A549 (cell line): ENCODE results near the gene FSHR. TPM values are rescaled to one million over a fixed set of nuclear protein-coding genes. Genes with fewer than 3 reads are reported as not detected.

ENCODE experiments used
- ATAC-seq, 2 experiments: fragments of 200-7000 bp in 1 of 2; fragments of >200 bp in 1 of 2; cut with Nextera tagmentation in 1 of 2; cut with Tn5 transposase in 1 of 2; 3 replicates each; pipeline versions ENCODE4 v1.8.0 to v1.9.1; 2018 to 2020; ENCODE audit warnings: mild to moderate bottlenecking in 1 of 2, moderate library complexity in 1 of 2
- CTCF ChIA-PET: fragments of 300-600 bp; sonication (Branson Sonifier 250); formaldehyde crosslinking; extraction: SDS; loops from one replicate; lab custom pipeline; 2021; ENCODE audit warnings: antibody characterized with exemption, inconsistent platforms; lab: Yijun Ruan, JAX
- POLR2A ChIA-PET: fragments of 350-600 bp; formaldehyde crosslinking; extraction: SDS; loops from one replicate; lab custom pipeline; 2021; ENCODE audit warnings: antibody characterized with exemption, inconsistent platforms; lab: Yijun Ruan, JAX
- DNase-seq, 2 experiments: peaks; one replicate each; pipeline versions ENCODE4 v3.0.0 to v3.0.0-alpha.2; 2011 to 2016; ENCODE audit warnings: low read depth in 1 of 2, low spot score in 1 of 2
- FAIRE-seq: peaks from 2 replicates; lab custom pipeline; 2011; peaks lifted over from hg19 to GRCh38; lab: Jason Lieb, UNC
- H3K27ac ChIP-seq, 2 experiments: fragments of >200 bp; sonication (Bioruptor Twin); formaldehyde crosslinking; 3 replicates each; pipeline ENCODE4 v1.5.1; 2016 to 2017
- H3K4me1 ChIP-seq: fragments of >200 bp; sonication (Bioruptor Twin); formaldehyde crosslinking; 3 replicates; pipeline ENCODE4 v1.6.1; 2016
- H3K4me2 ChIP-seq: fragments of >200 bp; sonication (Bioruptor Twin); formaldehyde crosslinking; 3 replicates; pipeline ENCODE4 v1.6.1; 2016
- H3K4me3 ChIP-seq: fragments of >200 bp; sonication (Bioruptor Twin); formaldehyde crosslinking; 3 replicates; pipeline ENCODE4 v1.5.1; 2016
- H3K9me3 ChIP-seq: fragments of >200 bp; sonication (Bioruptor Twin); formaldehyde crosslinking; 3 replicates; pipeline ENCODE4 v1.6.1; 2016
- BHLHE40 ChIP-seq: IDR thresholded peaks from 2 replicates; pipeline ENCODE4 v1.6.1; 2012; ENCODE audit warnings: low read depth, low read length, inconsistent platforms
- CBX8 ChIP-seq: fragments of 200-600 bp; sonication (generic); IDR thresholded peaks from 2 replicates; pipeline ENCODE4 v1.6.1; 2016
- CEBPB ChIP-seq, 2 experiments: fragments of >200 bp in 1 of 2; sonication (Bioruptor Twin) in 1 of 2; formaldehyde crosslinking in 1 of 2; IDR thresholded peaks; 2 replicates each; pipeline ENCODE4 v1.6.1; 2012 to 2016
- EHF ChIP-seq: fragments of 250-450 bp; sonication (Bioruptor Pico); IDR thresholded peaks from 2 replicates; pipeline ENCODE4 v1.5.0; 2020; ENCODE audit warnings: mild to moderate bottlenecking
- EHMT2 ChIP-seq: fragments of 200-600 bp; sonication (generic); IDR thresholded peaks from 2 replicates; pipeline ENCODE4 v1.6.1; 2016; ENCODE audit warnings: antibody characterized with exemption, low read depth, mild to moderate bottlenecking, moderate library complexity
- ESRRA ChIP-seq: fragments of 150-350 bp; IDR thresholded peaks from 2 replicates; pipeline ENCODE4 v1.6.1; 2014; ENCODE audit warnings: mild to moderate bottlenecking, low read length, borderline replicate concordance
- FOXS1 ChIP-seq: fragments of 250-450 bp; sonication (Bioruptor Pico); IDR thresholded peaks from 2 replicates; pipeline ENCODE4 v1.5.0; 2020; ENCODE audit warnings: mild to moderate bottlenecking, moderate library complexity
- GATA3 ChIP-seq: IDR thresholded peaks from 2 replicates; pipeline ENCODE4 v1.6.1; 2012; ENCODE audit warnings: borderline replicate concordance
- HDAC2 ChIP-seq: fragments of 200-600 bp; sonication (generic); IDR thresholded peaks from 2 replicates; pipeline ENCODE4 v1.6.1; 2016
- HES2 ChIP-seq: fragments of >200 bp; sonication (Bioruptor Twin); formaldehyde crosslinking; IDR thresholded peaks from 2 replicates; pipeline ENCODE4 v1.6.1; 2016
- HEYL ChIP-seq: fragments of 250-450 bp; sonication (Bioruptor Pico); IDR thresholded peaks from 2 replicates; pipeline ENCODE4 v1.8.0; 2021; ENCODE audit warnings: mild to moderate bottlenecking, moderate library complexity
- HMGXB4 ChIP-seq: fragments of 250-450 bp; sonication (Bioruptor Pico); IDR thresholded peaks from 2 replicates; pipeline ENCODE4 v1.5.0; 2021; ENCODE audit warnings: mild to moderate bottlenecking, moderate library complexity, borderline replicate concordance
- HOXB13 ChIP-seq: fragments of 250-450 bp; sonication (Bioruptor Pico); IDR thresholded peaks from 2 replicates; pipeline ENCODE4 v1.5.0; 2020; ENCODE audit warnings: low read depth, mild to moderate bottlenecking, moderate library complexity
- HOXB5 ChIP-seq: fragments of 250-450 bp; sonication (Bioruptor Pico); IDR thresholded peaks from 2 replicates; pipeline ENCODE4 v1.5.0; 2020; ENCODE audit warnings: mild to moderate bottlenecking, moderate library complexity
- KDM1A ChIP-seq: fragments of 200-600 bp; sonication (generic); IDR thresholded peaks from 2 replicates; pipeline ENCODE4 v1.6.1; 2016; ENCODE audit warnings: low read depth, mild to moderate bottlenecking
- MAX ChIP-seq: IDR thresholded peaks from 2 replicates; pipeline ENCODE4 v1.6.1; 2012
- MAZ ChIP-seq: fragments of 150-350 bp; IDR thresholded peaks from 2 replicates; pipeline ENCODE4 v1.6.1; 2014; ENCODE audit warnings: antibody characterized with exemption, low read depth, low read length, borderline replicate concordance
- PHF8 ChIP-seq: fragments of 200-600 bp; sonication (generic); IDR thresholded peaks from 2 replicates; pipeline ENCODE4 v1.6.1; 2016; ENCODE audit warnings: low read depth, mild to moderate bottlenecking, antibody characterized with exemption, moderate library complexity, borderline replicate concordance
- RAD21 ChIP-seq, 2 experiments: fragments of >200 bp in 1 of 2; sonication (Bioruptor Twin) in 1 of 2; formaldehyde crosslinking in 1 of 2; IDR thresholded peaks in 1 of 2; conservative IDR thresholded peaks in 1 of 2; 2 replicates in 1 of 2; 3 replicates in 1 of 2; pipeline ENCODE4 v1.6.1; 2012 to 2018; ENCODE audit warnings: inconsistent platforms in 1 of 2
- RFX5 ChIP-seq: fragments of 450-650 bp; IDR thresholded peaks from 2 replicates; pipeline ENCODE4 v1.7.1; 2014; ENCODE audit warnings: antibody characterized with exemption, mild to moderate bottlenecking, moderate library complexity
- TFCP2L1 ChIP-seq: fragments of 250-450 bp; sonication (Bioruptor Pico); IDR thresholded peaks from 2 replicates; pipeline ENCODE4 v1.5.0; 2021; ENCODE audit warnings: mild to moderate bottlenecking
- TP53 ChIP-seq: fragments of 250-450 bp; sonication (Bioruptor Pico); IDR thresholded peaks from 2 replicates; pipeline ENCODE4 v1.5.0; 2021; ENCODE audit warnings: mild to moderate bottlenecking, moderate library complexity
- USF2 ChIP-seq: fragments of 450-650 bp; IDR thresholded peaks from 2 replicates; pipeline ENCODE4 v1.6.1; 2014; ENCODE audit warnings: antibody characterized with exemption
- ZC3H11A ChIP-seq: fragments of 450-650 bp; IDR thresholded peaks from 2 replicates; pipeline ENCODE4 v1.6.1; 2014; ENCODE audit warnings: antibody characterized with exemption, mild to moderate bottlenecking
- ZFP36 ChIP-seq: fragments of 450-650 bp; IDR thresholded peaks from 2 replicates; pipeline ENCODE4 v1.6.1; 2014; ENCODE audit warnings: borderline replicate concordance; ENCODE audit not compliant: partially characterized antibody
- ZNF302 ChIP-seq: fragments of 250-450 bp; sonication (Bioruptor Pico); IDR thresholded peaks from 2 replicates; pipeline ENCODE4 v1.9.0; 2021; ENCODE audit warnings: inconsistent platforms, mild to moderate bottlenecking, moderate library complexity
- WGBS: methylation state at CpG from one replicate; pipeline ENCODE4 v1.1.6; 2017; ENCODE audit errors: missing lambda C conversion rate; 5-methylcytosine and 5-hydroxymethylcytosine counted together
- polyA plus RNA-seq, 4 experiments: library from polyadenylated mRNA; depleted of rRNA in 3 of 4; stranded (reverse); fragments of >200 nt; fragmentation: RNase III in 1 of 4; extraction: RNeasy Plus Mini Kit Qiagen cat#74134 plus additional on column Dnase treatment in 1 of 4; gene quantifications; 2 replicates in 3 of 4; 3 replicates in 1 of 4; pipeline ENCODE4 v1.2.3, GENCODE V29; 2011 to 2017

The FSHR gene
- polyA plus RNA-seq, 2 of the 4 experiments (the other 2 are of a cell fraction) = not detected

GRCh38 chr2:48982887-48983435 is 171.4 kb downstream of the FSHR start (continued):
- no peak for TF ChIP-seq CBX8

GRCh38 chr2:48980846-48981245 is 173.5 kb downstream of the FSHR start:
- no peak for ATAC-seq
- 2% methylated on average over 2 of the region's 2 CpGs for WGBS
- Histone ChIP-seq H3K4me2 (no peak overlapping the region), H3K27ac (no peak overlapping the region), H3K4me1 (no peaks in the 10 kb centered on the region), H3K9me3 (no peaks in the 10 kb centered on the region)
- DNase-seq = no peak
- POLR2A ChIA-PET = no interaction called here
- CTCF ChIA-PET = no interaction called here
- FAIRE-seq = no peak
- no peak for TF ChIP-seq HES2
- TF ChIP-seq, all 56 proteins: peak for 0
- H3K4me3 ChIP-seq = no peak overlapping the region

GRCh38 chr2:48979691-48980090 is 174.6 kb downstream of the FSHR start:
- H3K9me3 ChIP-seq = no peaks in the 10 kb centered on the region
- ChIA-PET CTCF (no interaction called here), POLR2A (no interaction called here)
- no peak overlapping the region for H3K27ac ChIP-seq
- FAIRE-seq (no peak), DNase-seq (no peak), ATAC-seq (no peak)
- no peak overlapping the region for H3K4me3 ChIP-seq
- WGBS = 66% methylated on average over 4 of the region's 4 CpGs
- H3K4me1 ChIP-seq = no peaks in the 10 kb centered on the region
- no peak overlapping the region for H3K4me2 ChIP-seq
- TF ChIP-seq KDM1A = no peak
- TF ChIP-seq CEBPB (IDR thresholded peaks at IDR 0.05) = no peak
- no peak for TF ChIP-seq ZFP36
- TF ChIP-seq EHF (CRISPR knock-in tag) = no peak
- no peak for TF ChIP-seq USF2
- TF ChIP-seq RFX5 = no peak
- no peak for TF ChIP-seq FOXS1 (CRISPR knock-in tag)
- TF ChIP-seq HOXB13 (CRISPR knock-in tag) = no peak
- no peak for TF ChIP-seq ZC3H11A
- no peak for TF ChIP-seq GATA3
- no peak for TF ChIP-seq CBX8

GRCh38 chr2:48978131-48978530 is 176.2 kb downstream of the FSHR start:
- no peak overlapping the region for H3K27ac ChIP-seq
- H3K9me3 ChIP-seq = no peaks in the 10 kb centered on the region
- DNase-seq = no peak
- H3K4me1 ChIP-seq = no peaks in the 10 kb centered on the region
- TF ChIP-seq EHMT2 (no peak), HEYL (CRISPR knock-in tag) (no peak), BHLHE40 (no peak), FOXS1 (CRISPR knock-in tag) (no peak), MAZ (no peak), ZNF302 (CRISPR knock-in tag) (no peak), MAX (no peak), RAD21 (conservative IDR thresholded peaks at IDR 0.05 in 1 of 2, IDR thresholded peaks at IDR 0.05 in 1 of 2) (no peak), EHF (CRISPR knock-in tag) (no peak), PHF8 (no peak), HMGXB4 (CRISPR knock-in tag) (no peak), HOXB5 (CRISPR knock-in tag) (no peak), HDAC2 (no peak), TFCP2L1 (no peak), GATA3 (no peak), ESRRA (no peak), TP53 (CRISPR knock-in tag) (no peak)
- ATAC-seq = no peak
- CTCF ChIA-PET = no interaction called here
- POLR2A ChIA-PET = no interaction called here
- no peak overlapping the region for H3K4me2 ChIP-seq
- FAIRE-seq = no peak
- H3K4me3 ChIP-seq = no peak overlapping the region
